GM18868 (cell line): ENCODE results near the gene TAF1A.
A peak's percentile ranks its signal among the peaks of the same experiment; 100 is the strongest.

Source experiments
- ATAC-seq: cut with Tn5 transposase; IDR thresholded peaks from one replicate; pipeline ENCODE4 v1.9.1; 2021; ENCODE audit warnings: mild to moderate bottlenecking, moderate library complexity; ENCODE audit not compliant: unreplicated experiment

The TAF1A gene

GRCh38 chr1:222600281-222600680 lies 10.5 kb upstream of the TAF1A start:
- no peak for ATAC-seq

GRCh38 chr1:222596696-222597095 lies 7.0 kb upstream of the TAF1A start:
- ATAC-seq: no peak

- no peak for ATAC-seq
Measured at GRCh38 chr1:222594789-222595188, 5.1 kb upstream of the TAF1A start.

GRCh38 chr1:222592171-222592570 lies 2.4 kb upstream of the TAF1A start:
- ATAC-seq: no peak

DNA sequence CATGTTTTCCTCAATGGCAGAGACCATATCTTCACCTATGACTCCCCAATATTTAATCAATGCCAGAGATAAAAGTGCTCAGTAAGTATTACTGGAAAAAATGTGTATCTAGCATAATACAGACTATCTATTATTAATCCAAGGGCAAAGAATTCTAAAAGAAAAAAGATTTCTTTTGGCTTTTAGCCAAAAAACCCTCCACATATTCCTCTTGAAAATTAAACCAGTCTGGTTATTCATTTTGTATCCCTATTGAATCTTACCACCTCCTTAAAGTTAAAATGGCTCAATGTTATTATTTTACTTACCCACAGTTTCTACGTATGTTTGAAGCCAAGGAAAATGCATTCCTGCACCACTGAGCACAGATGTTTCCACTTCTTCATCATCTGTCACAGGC lies 1.6 kb downstream of the TAF1A start:
- ATAC-seq: no peak

GRCh38 chr1:222586842-222587241 lies 2.9 kb downstream of the TAF1A start:
- no peak for ATAC-seq

GRCh38 chr1:222583079-222583478 lies 6.7 kb downstream of the TAF1A start:
- ATAC-seq: peak; percentile 85

- ATAC-seq: peak; percentile 68
Measured at GRCh38 chr1:222582099-222582774, 7.5 kb downstream of the TAF1A start.

- no peak for ATAC-seq
Measured at GRCh38 chr1:222579316-222579715, 10.4 kb downstream of the TAF1A start.

DNA sequence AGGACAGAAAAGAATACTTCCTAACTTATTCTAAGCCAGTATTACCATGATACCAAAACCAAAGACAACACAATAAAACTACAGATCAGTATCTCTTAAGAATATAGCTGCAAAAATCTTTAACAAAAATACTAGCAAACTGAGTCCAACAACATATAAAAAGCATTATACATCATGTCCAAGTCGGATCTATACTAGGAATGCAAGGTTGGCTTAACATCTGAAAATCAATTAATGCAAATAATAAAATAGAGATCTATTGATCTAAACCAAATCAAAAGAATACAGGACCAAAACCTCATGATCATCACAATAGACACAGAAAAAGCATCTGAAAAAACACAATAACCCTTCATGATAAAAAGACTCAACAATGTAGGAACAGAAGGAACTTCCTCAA lies 18.9 kb downstream of the TAF1A start:
- ATAC-seq: no peak

- ATAC-seq: no peak
Measured at GRCh38 chr1:222561656-222562055, 28.1 kb downstream of the TAF1A start.

- no peak for ATAC-seq
Measured at GRCh38 chr1:222557574-222557973, 32.2 kb downstream of the TAF1A start.

DNA sequence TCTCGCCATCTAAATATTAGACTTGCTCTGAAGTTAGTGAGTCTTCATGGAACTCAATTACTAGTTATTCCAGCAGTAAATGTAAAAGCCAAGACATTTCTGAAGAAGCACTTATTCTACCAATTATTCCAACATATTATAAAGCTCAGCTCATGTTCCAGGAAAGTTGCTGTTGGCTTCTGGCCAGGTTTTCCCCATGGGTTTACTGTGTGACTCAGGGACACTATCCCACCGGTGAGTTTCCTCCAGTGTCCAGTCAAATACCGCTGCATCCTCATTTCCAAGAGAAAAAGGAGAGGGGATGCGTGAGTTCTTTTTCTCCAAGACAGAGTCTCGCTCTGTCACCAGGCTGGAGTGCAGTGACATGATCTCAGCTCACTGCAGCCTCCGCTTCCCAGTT lies 32.6 kb downstream of the TAF1A start:
- ATAC-seq: no peak

- ATAC-seq: no peak
Measured at GRCh38 chr1:222555992-222556615, 33.6 kb downstream of the TAF1A start.

DNA sequence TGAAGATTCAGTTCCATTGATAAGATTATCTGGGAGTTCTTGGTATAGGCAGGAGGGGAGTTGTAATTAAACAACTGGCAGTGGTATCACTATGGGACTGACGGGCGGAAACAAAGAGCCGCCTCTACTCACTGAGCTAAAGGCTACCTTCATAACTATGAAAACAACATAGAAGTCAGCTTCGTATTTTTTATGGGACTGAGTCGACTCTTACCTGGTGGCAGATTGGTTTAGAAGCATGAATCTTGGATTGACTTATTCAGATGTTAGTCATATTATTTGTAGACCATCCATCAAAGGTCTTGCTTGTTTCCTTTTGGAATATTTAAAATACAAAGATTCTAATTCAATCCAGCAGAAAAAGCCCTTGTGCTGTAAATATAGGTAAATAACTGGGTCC lies 35.6 kb downstream of the TAF1A start:
- no peak for ATAC-seq

- no peak for ATAC-seq
Measured at GRCh38 chr1:222552882-222553281, 36.9 kb downstream of the TAF1A start.

DNA sequence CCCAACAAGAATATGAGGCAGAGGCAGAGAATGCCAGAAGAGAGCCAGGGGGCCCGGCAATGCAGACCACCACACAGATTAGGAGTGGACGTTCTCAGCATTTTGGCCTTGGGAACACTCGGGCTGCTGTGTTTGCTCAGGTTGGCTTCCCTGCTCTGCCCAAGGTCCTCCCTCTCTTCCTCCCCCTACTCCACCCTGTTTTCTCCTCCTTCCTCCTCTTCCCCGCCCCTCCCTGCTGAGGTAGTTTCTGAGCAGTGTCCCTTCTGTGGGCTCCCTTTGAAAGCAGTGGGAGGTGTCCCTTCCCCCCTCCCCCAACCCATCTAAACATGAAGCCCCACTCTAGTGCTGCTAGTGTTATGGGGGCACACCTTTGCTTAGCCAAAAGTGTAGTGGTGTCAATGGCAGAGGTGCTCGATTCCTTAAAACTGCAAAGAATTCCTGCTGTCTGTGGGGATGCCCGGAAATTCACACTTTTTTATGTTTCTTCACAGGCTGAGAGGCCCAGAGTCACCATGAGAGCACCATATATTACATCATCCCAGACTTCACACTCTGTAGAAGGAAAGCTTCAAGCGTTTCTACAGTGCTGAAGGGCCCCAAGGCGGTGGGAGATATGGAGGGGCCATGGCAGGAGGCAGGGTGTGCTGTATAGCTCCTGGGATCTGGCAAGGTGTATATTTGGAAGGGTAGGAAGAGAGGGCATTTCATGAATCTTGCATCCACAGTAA lies 41.6 kb downstream of the TAF1A start, which contains the start of gene HHIPL2:
Gene HHIPL2 (minus strand): TSS at position 161 of the 728 bp plus-strand sequence. CDS start 60 bp downstream, at position 101.
- ATAC-seq: no peak

DNA sequence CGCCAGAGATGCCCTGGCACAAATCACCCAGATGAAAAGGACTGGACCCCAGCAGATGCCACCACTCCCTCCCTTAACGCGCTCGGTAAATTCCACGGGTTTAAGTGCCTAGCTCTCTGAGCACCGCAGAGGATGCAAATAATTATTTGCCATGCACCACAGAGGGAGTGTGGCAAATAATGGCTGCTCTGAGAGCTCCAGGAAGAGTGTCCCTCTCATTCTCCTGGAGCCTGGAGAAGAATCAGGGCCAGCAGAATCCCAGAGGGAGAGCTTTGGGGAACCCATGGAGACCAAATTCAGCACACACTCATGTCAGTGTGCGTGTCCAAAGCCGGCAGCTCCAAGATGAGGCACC lies 42.5 kb downstream of the TAF1A start:
- ATAC-seq: no peak

DNA sequence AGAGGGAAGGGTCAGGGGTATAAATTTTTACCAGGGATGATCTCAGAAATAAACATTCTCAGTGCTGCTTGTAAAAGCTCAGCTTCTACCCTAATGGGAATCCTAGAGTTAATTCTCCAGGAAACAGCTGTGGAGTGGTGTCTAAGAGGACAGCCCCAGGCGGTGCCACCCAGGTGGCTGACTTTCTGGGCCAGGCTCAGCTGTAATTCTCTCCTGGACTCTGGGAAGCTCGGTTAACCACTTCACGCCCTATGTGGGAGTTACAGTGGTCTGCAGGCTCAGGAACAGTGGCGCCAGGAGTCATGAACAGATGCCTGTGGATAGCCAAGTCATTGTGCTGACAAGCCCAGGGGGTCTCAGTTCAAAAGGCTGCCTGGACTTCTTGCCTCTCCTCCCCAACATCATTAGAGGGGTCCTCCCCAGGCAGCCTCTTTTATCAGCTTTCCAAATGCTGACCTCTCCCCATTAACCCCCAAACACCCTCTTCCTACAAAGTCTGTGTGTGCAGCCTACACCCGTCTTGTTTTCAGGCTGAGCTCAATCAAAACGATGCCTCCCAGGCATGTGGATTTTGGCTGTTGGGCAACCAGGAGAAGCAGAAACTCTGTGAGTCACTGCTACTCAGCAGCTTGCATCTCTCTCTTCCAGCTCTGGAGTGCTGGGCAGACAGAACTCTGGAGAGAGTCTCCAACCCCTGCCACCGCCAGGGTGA lies 43.0 kb downstream of the TAF1A start:
- no peak for ATAC-seq

DNA sequence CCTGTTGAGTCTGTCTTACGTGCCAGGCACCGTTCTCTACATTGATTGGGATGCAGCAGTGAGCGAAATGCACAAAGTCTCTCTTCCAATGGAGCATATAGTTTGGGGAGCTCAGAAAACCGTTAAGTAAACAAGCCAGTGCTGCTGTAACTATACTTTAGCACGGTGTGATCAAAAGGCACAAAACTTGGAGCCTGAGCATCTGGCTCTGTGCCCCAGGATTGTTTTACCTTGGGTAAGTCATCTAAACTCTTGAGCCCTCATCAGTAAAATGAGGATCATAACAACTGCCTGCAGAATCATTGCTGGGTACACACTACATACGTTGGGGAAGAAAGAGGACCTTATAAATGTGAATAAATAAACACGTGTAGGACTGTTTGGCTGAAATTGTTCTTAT lies 43.6 kb downstream of the TAF1A start:
- ATAC-seq: no peak

GRCh38 chr1:222543817-222544216 lies 45.9 kb downstream of the TAF1A start:
- no peak for ATAC-seq

- no peak for ATAC-seq
Measured at GRCh38 chr1:222540598-222540995, 49.1 kb downstream of the TAF1A start.
